Activated naive CD4-positive, alpha-beta T cell treated with anti-CD3 and anti-CD28 coated beads for 36 hours (primary cell): ENCODE measurements around the gene TESK1. TPM values are rescaled to one million over a fixed set of nuclear protein-coding genes. Genes with fewer than 3 reads are reported as not detected.
A peak's percentile ranks its signal among the peaks of the same experiment; 100 is the strongest.
"Not testable (repeated sequence)": the region's sequence is repeated elsewhere in the genome, so short reads cannot be mapped to it uniquely, and the experiment has no call there.

Experiments
- CTCF ChIA-PET: fragments of 350-600 bp; sonication (Branson Sonifier 250); formaldehyde crosslinking; loops from one replicate; lab custom pipeline; 2021; ENCODE audit warnings: antibody characterized with exemption; lab: Charles Lee
- DNase-seq: peaks from one replicate; pipeline ENCODE4 v3.0.0-alpha.2; 2020
- H3K27ac Mint-ChIP-seq: one replicate; pipeline ENCODE4 v1.8.0; 2021; ENCODE audit warnings: mild to moderate bottlenecking, mixed read lengths
- H3K27me3 Mint-ChIP-seq: one replicate; pipeline ENCODE4 v1.8.0; 2021; ENCODE audit warnings: low read depth, mixed read lengths
- H3K36me3 Mint-ChIP-seq: one replicate; pipeline ENCODE4 v1.8.0; 2021; ENCODE audit warnings: low read depth, mixed read lengths
- H3K4me1 Mint-ChIP-seq: one replicate; pipeline ENCODE4 v1.8.0; 2021; ENCODE audit warnings: low read depth, mixed read lengths
- H3K4me3 Mint-ChIP-seq: one replicate; pipeline ENCODE4 v1.8.0; 2021; ENCODE audit warnings: mild to moderate bottlenecking, moderate library complexity, mixed read lengths
- H3K9me3 Mint-ChIP-seq: one replicate; pipeline ENCODE4 v1.8.0; 2021; ENCODE audit warnings: mixed read lengths
- intact Hi-C: fragments of 100-400 bp; cut with micrococcal nuclease; formaldehyde crosslinking; loops from one replicate; pipeline ENCODE4 v1.15.1; 2023
- total RNA-seq, 2 experiments: library from RNA; stranded (reverse); gene quantifications; one replicate each; pipeline ENCODE4 v1.2.3, GENCODE V29; 2021

The TESK1 gene
- total RNA-seq, 2 experiments from 2014 or later: 18.3 to 19.0 TPM

- Mint-ChIP-seq H3K4me1 (peaks cover 54% of the 10 kb centered on the region), H3K36me3 (peaks cover 6% of the 10 kb centered on the region), H3K4me3 (peak overlapping the region; percentile 31), H3K27ac (peak overlapping the region; percentile 90), H3K9me3 (peaks cover 3% of the 10 kb centered on the region), H3K27me3 (no peaks in the 10 kb centered on the region)
- CTCF ChIA-PET: interaction anchor here (1.0 to 1.3 kb wide), 3 partner anchors 10 to 91 kb away, joined by 3 to 6 read pairs (median 4); no protein-coding TSS in a partner anchor
- intact Hi-C loops: loop anchor here (2.0 kb wide), 2 partner anchors 21 to 35 kb away; partner anchors contain the start of genes CD72 and TESK1
- DNase-seq: no peak
Observed at GRCh38 chr9:35639631-35640030, 34.6 kb downstream of the TESK1 start.

- H3K4me3 Mint-ChIP-seq, H3K9me3 Mint-ChIP-seq, H3K27me3 Mint-ChIP-seq, DNase-seq, intact Hi-C loops, H3K36me3 Mint-ChIP-seq: not testable (repeated sequence)
- CTCF ChIA-PET: interaction anchor here (0.6 to 1.3 kb wide), 4 partner anchors 9 to 261 kb away, joined by 3 to 6 read pairs (median 4); no protein-coding TSS in a partner anchor
- Mint-ChIP-seq H3K27ac (peak overlapping the region; percentile 81), H3K4me1 (peaks cover 54% of the 10 kb centered on the region)
Observed at GRCh38 chr9:35640431-35640830, 35.4 kb downstream of the TESK1 start.

GRCh38 chr9:35641478-35641877, 36.4 kb downstream of the TESK1 start:
- H3K27ac Mint-ChIP-seq, H3K27me3 Mint-ChIP-seq, intact Hi-C loops, CTCF ChIA-PET, DNase-seq, H3K4me3 Mint-ChIP-seq, H3K36me3 Mint-ChIP-seq, H3K9me3 Mint-ChIP-seq: not testable (repeated sequence)
- peaks cover 46% of the 10 kb centered on the region for H3K4me1 Mint-ChIP-seq

- CTCF ChIA-PET: interaction anchor here (12.4 kb wide), 1 partner anchor 28 kb away, joined by 142 read pairs; the partner anchor contains the start of gene CD72
- Mint-ChIP-seq H3K27me3 (no peaks in the 10 kb centered on the region), H3K27ac (no peak overlapping the region), H3K4me3 (no peak overlapping the region), H3K36me3 (peaks cover 6% of the 10 kb centered on the region), H3K9me3 (peaks cover 3% of the 10 kb centered on the region), H3K4me1 (peaks cover 42% of the 10 kb centered on the region)
- DNase-seq: no peak
- intact Hi-C loops: no loop called here
Observed at GRCh38 chr9:35643046-35643445, 38.0 kb downstream of the TESK1 start.

GRCh38 chr9:35645736-35646135, 40.7 kb downstream of the TESK1 start:
- not testable (repeated sequence) for H3K27me3 Mint-ChIP-seq, DNase-seq, H3K9me3 Mint-ChIP-seq
- H3K36me3 Mint-ChIP-seq: peaks cover 14% of the 10 kb centered on the region
- peaks cover 38% of the 10 kb centered on the region for H3K4me1 Mint-ChIP-seq
- peak overlapping the region; percentile 90 for H3K4me3 Mint-ChIP-seq
- CTCF ChIA-PET: interaction anchor here (0.6 to 12.4 kb wide), 12 partner anchors 15 to 299 kb away, joined by 3 to 149 read pairs (median 4); partner anchors contain the start of genes ARHGEF39, CCDC107, CD72 and RMRP
- intact Hi-C loops: loop anchor here (1.0 to 2.0 kb wide), 8 partner anchors 7 to 529 kb away; partner anchors contain the start of genes CD72, CREB3, GBA2 and HINT2
- H3K27ac Mint-ChIP-seq: peak overlapping the region; percentile 83

GRCh38 chr9:35646153-35646532, 41.1 kb downstream of the TESK1 start:
- Mint-ChIP-seq H3K27ac (peak overlapping the region; percentile 83), H3K4me1 (peaks cover 41% of the 10 kb centered on the region), H3K4me3 (peak overlapping the region; percentile 90), H3K36me3 (peaks cover 11% of the 10 kb centered on the region), H3K9me3 (no peaks in the 10 kb centered on the region), H3K27me3 (no peaks in the 10 kb centered on the region)
- intact Hi-C loops: loop anchor here (1.0 to 2.0 kb wide), 8 partner anchors 8 to 530 kb away; partner anchors contain the start of genes CD72, CREB3, GBA2 and HINT2
- CTCF ChIA-PET: interaction anchor here (0.6 to 12.4 kb wide), 13 partner anchors 15 to 299 kb away, joined by 3 to 149 read pairs (median 8); partner anchors contain the start of genes ARHGEF39, CCDC107, CD72 and RMRP
- no peak for DNase-seq

- Mint-ChIP-seq H3K9me3 (no peaks in the 10 kb centered on the region), H3K27ac (peak overlapping the region; percentile 83), H3K27me3 (no peaks in the 10 kb centered on the region), H3K36me3 (peaks cover 11% of the 10 kb centered on the region), H3K4me3 (peak overlapping the region; percentile 90), H3K4me1 (peaks cover 43% of the 10 kb centered on the region)
- DNase-seq: peak; percentile 94
- CTCF ChIA-PET: interaction anchor here (0.6 to 12.4 kb wide), 21 partner anchors 11 to 298 kb away, joined by 3 to 149 read pairs (median 5); partner anchors contain the start of genes ARHGEF39, CCDC107, CD72 and CREB3
- intact Hi-C loops: loop anchor here (1.0 to 2.0 kb wide), 8 partner anchors 8 to 530 kb away; partner anchors contain the start of genes CD72, CREB3, GBA2 and HINT2
Observed at GRCh38 chr9:35646533-35647265, 41.6 kb downstream of the TESK1 start.

GRCh38 chr9:35649431-35650340, 44.6 kb downstream of the TESK1 start:
- Mint-ChIP-seq H3K36me3 (peaks cover 11% of the 10 kb centered on the region), H3K4me3 (peak overlapping the region; percentile 93), H3K4me1 (peaks cover 46% of the 10 kb centered on the region), H3K27ac (peak overlapping the region; percentile 94), H3K27me3 (no peaks in the 10 kb centered on the region), H3K9me3 (no peaks in the 10 kb centered on the region)
- intact Hi-C loops: loop anchor here (1.0 to 10.0 kb wide), 2 partner anchors 8 to 835 kb away; no protein-coding TSS in a partner anchor
- CTCF ChIA-PET: interaction anchor here (0.6 to 12.4 kb wide), 8 partner anchors 10 to 97 kb away, joined by 3 to 149 read pairs (median 5); partner anchors contain the start of genes ARHGEF39, CCDC107, CD72 and RMRP
- peak; percentile 66 for DNase-seq

GRCh38 chr9:35650341-35651158, 45.5 kb downstream of the TESK1 start, which contains the start of gene SIT1:
SIT1 (minus strand) TSS chr9:35650931; CDS start chr9:35650853, 78 bp downstream.
- Mint-ChIP-seq H3K4me3 (peak within 1 kb of the TSS; percentile 93), H3K36me3 (peaks cover 11% of the 10 kb centered on the region), H3K27me3 (no peaks in the 10 kb centered on the region), H3K4me1 (peaks cover 46% of the 10 kb centered on the region), H3K9me3 (no peaks in the 10 kb centered on the region), H3K27ac (peak within 1 kb of the TSS; percentile 94)
- DNase-seq: peak; percentile 60
- CTCF ChIA-PET: interaction anchor here (0.6 to 12.4 kb wide), 6 partner anchors 10 to 78 kb away, joined by 3 to 149 read pairs (median 4); partner anchors contain the start of genes ARHGEF39, CCDC107, CD72 and RMRP
- intact Hi-C loops: loop anchor here (10.0 kb wide), 1 partner anchor 834 kb away; no protein-coding TSS in a partner anchor

- peak overlapping the region; percentile 67 for H3K27ac Mint-ChIP-seq
- H3K36me3 Mint-ChIP-seq: peaks cover 11% of the 10 kb centered on the region
- no peaks in the 10 kb centered on the region for H3K27me3 Mint-ChIP-seq
- peaks cover 53% of the 10 kb centered on the region for H3K4me1 Mint-ChIP-seq
- H3K4me3 Mint-ChIP-seq: peak overlapping the region; percentile 32
- DNase-seq: no peak
- intact Hi-C loops: loop anchor here (10.0 kb wide), 1 partner anchor 833 kb away; no protein-coding TSS in a partner anchor
- CTCF ChIA-PET: interaction anchor here (0.7 to 12.4 kb wide), 5 partner anchors 9 to 747 kb away, joined by 3 to 149 read pairs (median 3); partner anchors contain the start of genes ARHGEF39, CCDC107, CD72 and RMRP
- no peaks in the 10 kb centered on the region for H3K9me3 Mint-ChIP-seq
Observed at GRCh38 chr9:35651956-35652828, 47.1 kb downstream of the TESK1 start.
